Uterus (tissue), 2 donors: ENCODE results near the gene UBP1.

Experiments used
- CTCF ChIP-seq, 4 experiments: fragments of 200-600 bp in 2 of 4; fragments of 450-650 bp in 2 of 4; sonication (generic) in 2 of 4; IDR thresholded peaks; one replicate each; pipeline ENCODE4 v1.5.1; 2016 to 2019; ENCODE audit warnings: antibody characterized with exemption in 4 of 4, mild to moderate bottlenecking in 2 of 4, moderate library complexity in 1 of 4
- POLR2A ChIP-seq, 2 donors: fragments of 450-650 bp; IDR thresholded peaks; one replicate each; pipeline ENCODE4 v1.6.1; 2016; ENCODE audit warnings: antibody characterized with exemption in 2 of 2, mild to moderate bottlenecking in 1 of 2, moderate library complexity in 1 of 2

DNA sequence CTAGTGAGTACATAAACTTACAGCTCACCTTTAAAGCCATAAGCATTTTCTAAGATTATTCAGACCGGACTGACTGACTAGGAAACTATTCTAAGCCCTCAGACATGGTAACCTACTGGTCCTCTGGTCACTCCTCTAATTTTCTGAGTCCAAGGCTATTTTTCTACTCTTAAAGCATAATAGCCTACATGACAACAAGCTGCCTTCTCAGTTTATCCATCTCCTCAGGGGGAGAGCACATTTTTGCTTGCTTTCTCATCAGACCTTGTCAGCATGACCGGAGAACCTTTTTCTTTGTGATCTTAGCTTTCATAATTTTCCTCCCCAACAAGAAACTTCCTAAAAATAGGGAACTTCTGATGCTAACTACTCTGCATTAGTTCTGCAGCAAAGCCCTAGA, 38.4 kb downstream of the UBP1 start:
- TF ChIP-seq POLR2A (IDR thresholded peaks at IDR 0.05) (no peak), CTCF (IDR thresholded peaks at IDR 0.05) (no peak)
